K562 (cell line): ENCODE results near the gene OPA1. TPM values are rescaled to one million over a fixed set of nuclear protein-coding genes. Genes with fewer than 3 reads are reported as not detected.

ENCODE experiments used
- CXXC5 ChIP-seq: fragments of 250-450 bp; sonication (Bioruptor Pico); IDR thresholded peaks from 2 replicates; pipeline ENCODE4 v1.8.0; 2022; ENCODE audit warnings: inconsistent platforms, mild to moderate bottlenecking, moderate library complexity
- DDX20 ChIP-seq: fragments of 450-650 bp; IDR thresholded peaks from 2 replicates; pipeline ENCODE4 v1.6.1; 2016; ENCODE audit warnings: missing genetic modification characterization, low read depth, mild to moderate bottlenecking, missing compliant biosample characterization, moderate library complexity
- HDAC3 ChIP-seq: fragments of 450-650 bp; IDR thresholded peaks from 2 replicates; pipeline ENCODE4 v1.6.1; 2018; ENCODE audit warnings: borderline replicate concordance, mild to moderate bottlenecking, moderate library complexity; ENCODE audit not compliant: partially characterized antibody
- NBN ChIP-seq: fragments of 450-650 bp; IDR thresholded peaks from 2 replicates; pipeline ENCODE4 v1.6.1; 2016; ENCODE audit warnings: low read depth, mild to moderate bottlenecking
- NCOA1 ChIP-seq: fragments of 450-650 bp; IDR thresholded peaks from 2 replicates; pipeline ENCODE4 v1.6.1; 2016; ENCODE audit warnings: low read depth
- NONO ChIP-seq, 2 experiments: fragments of 200-400 bp in 1 of 2; fragments of 450-650 bp in 1 of 2; formaldehyde crosslinking in 1 of 2; IDR thresholded peaks; 2 replicates each; pipeline ENCODE4 v1.6.1; 2017; ENCODE audit warnings: low read depth in 2 of 2, mild to moderate bottlenecking in 2 of 2, moderate library complexity in 2 of 2, low read length in 1 of 2
- SAFB2 ChIP-seq: fragments of 200-400 bp; formaldehyde crosslinking; IDR thresholded peaks from 2 replicates; pipeline ENCODE4 v1.6.1; 2018; ENCODE audit warnings: borderline replicate concordance, low read length, low read depth, moderate library complexity; ENCODE audit not compliant: severe bottlenecking
- SMAD3 ChIP-seq: fragments of 450-650 bp; formaldehyde crosslinking; conservative IDR thresholded peaks from 2 replicates; pipeline ENCODE4 v1.4.0; 2020; ENCODE audit warnings: mild to moderate bottlenecking
- SMAD4 ChIP-seq: fragments of 250-450 bp; sonication (Bioruptor Pico); conservative IDR thresholded peaks from 2 replicates; pipeline ENCODE4 v1.8.0; 2021; ENCODE audit warnings: inconsistent platforms, mild to moderate bottlenecking, moderate library complexity
- TRIM24 ChIP-seq, 2 experiments: fragments of 450-650 bp; IDR thresholded peaks; 2 replicates each; pipeline ENCODE4 v1.6.1; 2016
- TSC22D4 ChIP-seq: fragments of 450-650 bp; IDR thresholded peaks from 2 replicates; pipeline ENCODE4 v1.6.1; 2016; ENCODE audit warnings: missing genetic modification characterization, missing biosample characterization, control low read depth
- ZNF174 ChIP-seq: fragments of 250-450 bp; sonication (Bioruptor Pico); IDR thresholded peaks from 2 replicates; pipeline ENCODE4 v1.4.0; 2020; ENCODE audit warnings: mild to moderate bottlenecking
- ZNF384 ChIP-seq: IDR thresholded peaks from 2 replicates; pipeline ENCODE4 v1.6.1; 2012; ENCODE audit warnings: low read depth, low read length, improper control_type of control experiment
- ZNF41 ChIP-seq: fragments of 250-450 bp; sonication (Bioruptor Pico); conservative IDR thresholded peaks from 2 replicates; pipeline ENCODE4 v1.4.0; 2020; ENCODE audit warnings: mild to moderate bottlenecking
- ZNF584 ChIP-seq: fragments of 200-800 bp; sonication (Bioruptor generic); IDR thresholded peaks from 2 replicates; pipeline ENCODE4 v1.6.1; 2016; ENCODE audit warnings: low read depth, mild to moderate bottlenecking, missing genetic modification characterization, missing compliant biosample characterization
- polyA plus RNA-seq, 8 experiments: library from polyadenylated mRNA; depleted of rRNA in 4 of 8; stranded (reverse) in 5 of 8; unstranded in 3 of 8; fragments of >200 nt; fragmentation: Nextera tagmentation in 2 of 8; fragmentation: Illumina TruSeq in 1 of 8; extraction: Ambion mirVana in 2 of 8; extraction: Trizol in 1 of 8; gene quantifications; 2 replicates each; pipeline versions ENCODE4 v1.2.1 to v1.2.3, GENCODE V29; 2011 to 2014; ENCODE audit warnings: inconsistent platforms in 1 of 8, missing spikeins in 1 of 8
- total RNA-seq, 7 experiments: library from RNA; depleted of rRNA in 6 of 7; stranded (reverse); fragments of >200 nt in 6 of 7; fragmentation: Illumina TruSeq in 2 of 7; extraction: Trizol in 2 of 7; gene quantifications; 2 replicates each; pipeline versions ENCODE4 v1.2.1 to v1.2.3, GENCODE V29; 2011 to 2021; ENCODE audit warnings: low replicate concordance in 1 of 7
- TF ChIP-seq, protein P1 (sequence below): fragments of 450-650 bp; IDR thresholded peaks from 2 replicates; pipeline ENCODE4 v1.6.1; 2016; ENCODE audit warnings: mild to moderate bottlenecking
- TF ChIP-seq, protein P2 (sequence below): fragments of 450-650 bp; formaldehyde crosslinking; IDR thresholded peaks from 2 replicates; pipeline ENCODE4 v1.4.0; 2022; ENCODE audit warnings: mild to moderate bottlenecking, moderate library complexity
- TF ChIP-seq, protein P3 (sequence below): sonication (generic); formaldehyde crosslinking; IDR thresholded peaks from 2 replicates; pipeline ENCODE4 v1.8.1; 2023; ENCODE audit warnings: mild to moderate bottlenecking, missing genetic modification reagents

Gene OPA1
- total and polyA plus RNA-seq, 9 of the 15 experiments (the other 6 are each of a cell fraction or from before 2014, with no cell fraction given): 19.7 to 127 (median 94.7) TPM

- TF ChIP-seq TRIM24 (IDR thresholded peaks at IDR 0.05): peak; percentile 98 to 99
- TF ChIP-seq, protein P1, sequence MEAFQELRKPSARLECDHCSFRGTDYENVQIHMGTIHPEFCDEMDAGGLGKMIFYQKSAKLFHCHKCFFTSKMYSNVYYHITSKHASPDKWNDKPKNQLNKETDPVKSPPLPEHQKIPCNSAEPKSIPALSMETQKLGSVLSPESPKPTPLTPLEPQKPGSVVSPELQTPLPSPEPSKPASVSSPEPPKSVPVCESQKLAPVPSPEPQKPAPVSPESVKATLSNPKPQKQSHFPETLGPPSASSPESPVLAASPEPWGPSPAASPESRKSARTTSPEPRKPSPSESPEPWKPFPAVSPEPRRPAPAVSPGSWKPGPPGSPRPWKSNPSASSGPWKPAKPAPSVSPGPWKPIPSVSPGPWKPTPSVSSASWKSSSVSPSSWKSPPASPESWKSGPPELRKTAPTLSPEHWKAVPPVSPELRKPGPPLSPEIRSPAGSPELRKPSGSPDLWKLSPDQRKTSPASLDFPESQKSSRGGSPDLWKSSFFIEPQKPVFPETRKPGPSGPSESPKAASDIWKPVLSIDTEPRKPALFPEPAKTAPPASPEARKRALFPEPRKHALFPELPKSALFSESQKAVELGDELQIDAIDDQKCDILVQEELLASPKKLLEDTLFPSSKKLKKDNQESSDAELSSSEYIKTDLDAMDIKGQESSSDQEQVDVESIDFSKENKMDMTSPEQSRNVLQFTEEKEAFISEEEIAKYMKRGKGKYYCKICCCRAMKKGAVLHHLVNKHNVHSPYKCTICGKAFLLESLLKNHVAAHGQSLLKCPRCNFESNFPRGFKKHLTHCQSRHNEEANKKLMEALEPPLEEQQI: peak; percentile 98
- peak; percentile 99 for TF ChIP-seq CXXC5 (CRISPR knock-in tag)
- TF ChIP-seq ZNF584 (CRISPR knock-in tag): peak; percentile 94
- TF ChIP-seq NBN: peak; percentile 99
- peak; percentile 73; the same call in 1 of the 2 replicates for TF ChIP-seq DDX20 (tag)
- TF ChIP-seq ZNF384: peak; percentile 94
- TF ChIP-seq, protein P2, sequence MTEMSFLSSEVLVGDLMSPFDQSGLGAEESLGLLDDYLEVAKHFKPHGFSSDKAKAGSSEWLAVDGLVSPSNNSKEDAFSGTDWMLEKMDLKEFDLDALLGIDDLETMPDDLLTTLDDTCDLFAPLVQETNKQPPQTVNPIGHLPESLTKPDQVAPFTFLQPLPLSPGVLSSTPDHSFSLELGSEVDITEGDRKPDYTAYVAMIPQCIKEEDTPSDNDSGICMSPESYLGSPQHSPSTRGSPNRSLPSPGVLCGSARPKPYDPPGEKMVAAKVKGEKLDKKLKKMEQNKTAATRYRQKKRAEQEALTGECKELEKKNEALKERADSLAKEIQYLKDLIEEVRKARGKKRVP (CRISPR knock-in tag): peak; percentile 86
- peak; percentile 98 for TF ChIP-seq HDAC3
- 0 out of 2 replicates have a peak, but pooled peaks have one; percentile 12 for TF ChIP-seq ZNF41 (CRISPR knock-in tag)
- peak in 1 of 2 experiments; percentile 91; a peak in 2 of 4 replicates for TF ChIP-seq NONO (IDR thresholded peaks at IDR 0.05; ENCODE audit: low read depth in 2 of 2, low read length in 1 of 2)
- peak; percentile 94 for TF ChIP-seq SMAD3 (CRISPR knock-in tag)
- peak; percentile 98 for TF ChIP-seq SMAD4 (CRISPR knock-in tag)
- no peak for TF ChIP-seq SAFB2
- TF ChIP-seq, protein P3, sequence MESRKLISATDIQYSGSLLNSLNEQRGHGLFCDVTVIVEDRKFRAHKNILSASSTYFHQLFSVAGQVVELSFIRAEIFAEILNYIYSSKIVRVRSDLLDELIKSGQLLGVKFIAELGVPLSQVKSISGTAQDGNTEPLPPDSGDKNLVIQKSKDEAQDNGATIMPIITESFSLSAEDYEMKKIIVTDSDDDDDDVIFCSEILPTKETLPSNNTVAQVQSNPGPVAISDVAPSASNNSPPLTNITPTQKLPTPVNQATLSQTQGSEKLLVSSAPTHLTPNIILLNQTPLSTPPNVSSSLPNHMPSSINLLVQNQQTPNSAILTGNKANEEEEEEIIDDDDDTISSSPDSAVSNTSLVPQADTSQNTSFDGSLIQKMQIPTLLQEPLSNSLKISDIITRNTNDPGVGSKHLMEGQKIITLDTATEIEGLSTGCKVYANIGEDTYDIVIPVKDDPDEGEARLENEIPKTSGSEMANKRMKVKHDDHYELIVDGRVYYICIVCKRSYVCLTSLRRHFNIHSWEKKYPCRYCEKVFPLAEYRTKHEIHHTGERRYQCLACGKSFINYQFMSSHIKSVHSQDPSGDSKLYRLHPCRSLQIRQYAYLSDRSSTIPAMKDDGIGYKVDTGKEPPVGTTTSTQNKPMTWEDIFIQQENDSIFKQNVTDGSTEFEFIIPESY: 0 out of 2 replicates have a peak, but pooled peaks have one; percentile 25
- TF ChIP-seq NCOA1: peak; percentile 95
- TF ChIP-seq TSC22D4 (tag): no peak
- no peak for TF ChIP-seq ZNF174
Observed at GRCh38 chr3:193660698-193661411, 67.8 kb downstream of the OPA1 start (continued).
